Lower lobe of right lung (tissue), 2 donors: ENCODE measurements around the gene ZNF32. TPM values are rescaled to one million over a fixed set of nuclear protein-coding genes. Genes with fewer than 3 reads are reported as not detected.

Experiments
- ATAC-seq, 2 donors: fragments of 200-7000 bp; cut with Tn5 transposase; one replicate each; pipeline ENCODE4 v1.9.1; 2020 to 2022; ENCODE audit warnings: mild to moderate bottlenecking in 2 of 2, moderate library complexity in 2 of 2
- DNase-seq: peaks from one replicate; pipeline ENCODE4 v3.0.0-alpha.2; 2020
- H3K27ac ChIP-seq: fragments of 200-600 bp; one replicate; pipeline ENCODE4 v1.8.0; 2022
- H3K27me3 ChIP-seq: fragments of 200-600 bp; one replicate; pipeline ENCODE4 v1.8.0; 2022; ENCODE audit warnings: low read depth
- H3K36me3 ChIP-seq: fragments of 200-600 bp; one replicate; pipeline ENCODE4 v1.8.0; 2022; ENCODE audit warnings: mild to moderate bottlenecking
- H3K4me1 ChIP-seq: fragments of 200-600 bp; one replicate; pipeline ENCODE4 v1.8.0; 2022
- H3K4me3 ChIP-seq: fragments of 200-600 bp; one replicate; pipeline ENCODE4 v1.8.0; 2022; ENCODE audit warnings: mild to moderate bottlenecking
- H3K9me3 ChIP-seq: fragments of 200-600 bp; one replicate; pipeline ENCODE4 v1.8.0; 2022
- intact Hi-C: fragments of 100-400 bp; cut with DNase I; formaldehyde crosslinking; loops from one replicate; pipeline ENCODE4 v1.11.0; 2022
- total RNA-seq: library from RNA; stranded (reverse); fragmentation: NEBNext Ultra II Directional; extraction: Animal tissue kit (Norgen Biotek cat#: 25700); gene quantifications from one replicate; pipeline ENCODE4 v1.2.1, GENCODE V29; 2021
- TF ChIP-seq, protein P1 (sequence below): fragments of 200-600 bp; IDR thresholded peaks from one replicate; pipeline ENCODE4 v1.8.0; 2022; ENCODE audit warnings: antibody characterized with exemption, mild to moderate bottlenecking
- donor health status: DM: no; HTN: yes; CAD: no; lungs with severe emphysema.

The ZNF32 gene
- total RNA-seq, 1 donor from 2014 or later, result 33.2 TPM

DNA sequence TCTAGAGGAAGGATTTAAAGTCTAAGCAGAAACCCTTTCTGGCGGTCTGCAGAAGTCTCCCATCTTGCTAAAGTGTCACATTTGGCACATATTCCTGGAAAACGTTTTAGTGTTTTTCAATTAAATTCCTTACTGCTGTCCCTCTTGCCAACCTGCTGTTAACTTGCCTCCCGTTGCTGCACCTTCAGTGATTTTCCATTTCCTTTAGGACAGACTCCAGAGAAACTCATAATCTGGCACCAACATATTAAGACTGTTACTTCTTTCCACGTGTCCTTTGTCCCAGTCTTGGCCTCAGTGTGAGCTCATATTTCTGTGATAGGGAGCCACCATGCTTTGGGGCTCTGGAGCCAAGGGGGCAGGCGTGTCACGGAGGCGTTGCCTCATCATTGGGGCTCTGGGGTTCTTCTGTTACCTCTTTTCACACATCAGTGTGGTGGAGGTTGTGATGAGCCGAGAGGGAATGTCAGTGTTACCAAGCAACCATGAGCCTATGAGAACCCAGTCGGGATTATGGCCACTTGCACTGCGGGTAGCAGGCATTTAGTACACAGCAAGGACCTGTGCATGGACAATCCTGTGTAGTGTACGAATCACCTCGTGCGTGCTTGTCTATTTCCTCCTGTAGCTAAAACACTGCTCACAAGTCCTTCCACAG, 26.0 kb upstream of the ZNF32 start:
- TF ChIP-seq, protein P1, sequence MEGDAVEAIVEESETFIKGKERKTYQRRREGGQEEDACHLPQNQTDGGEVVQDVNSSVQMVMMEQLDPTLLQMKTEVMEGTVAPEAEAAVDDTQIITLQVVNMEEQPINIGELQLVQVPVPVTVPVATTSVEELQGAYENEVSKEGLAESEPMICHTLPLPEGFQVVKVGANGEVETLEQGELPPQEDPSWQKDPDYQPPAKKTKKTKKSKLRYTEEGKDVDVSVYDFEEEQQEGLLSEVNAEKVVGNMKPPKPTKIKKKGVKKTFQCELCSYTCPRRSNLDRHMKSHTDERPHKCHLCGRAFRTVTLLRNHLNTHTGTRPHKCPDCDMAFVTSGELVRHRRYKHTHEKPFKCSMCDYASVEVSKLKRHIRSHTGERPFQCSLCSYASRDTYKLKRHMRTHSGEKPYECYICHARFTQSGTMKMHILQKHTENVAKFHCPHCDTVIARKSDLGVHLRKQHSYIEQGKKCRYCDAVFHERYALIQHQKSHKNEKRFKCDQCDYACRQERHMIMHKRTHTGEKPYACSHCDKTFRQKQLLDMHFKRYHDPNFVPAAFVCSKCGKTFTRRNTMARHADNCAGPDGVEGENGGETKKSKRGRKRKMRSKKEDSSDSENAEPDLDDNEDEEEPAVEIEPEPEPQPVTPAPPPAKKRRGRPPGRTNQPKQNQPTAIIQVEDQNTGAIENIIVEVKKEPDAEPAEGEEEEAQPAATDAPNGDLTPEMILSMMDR, result no peak
- H3K36me3 ChIP-seq, result no peaks in the 10 kb centered on the region
- no peak for ATAC-seq
- DNase-seq, result no peak
- intact Hi-C loops, result loop anchor here (5.0 kb wide), 1 partner anchor 713 kb away; the partner anchor contains the start of gene CXCL12
- H3K27ac ChIP-seq, result no peak overlapping the region
- H3K4me3 ChIP-seq, result no peak overlapping the region
- peaks cover 8% of the 10 kb centered on the region for H3K27me3 ChIP-seq
- H3K4me1 ChIP-seq, result peaks cover 7% of the 10 kb centered on the region
- peaks cover 4% of the 10 kb centered on the region for H3K9me3 ChIP-seq

DNA sequence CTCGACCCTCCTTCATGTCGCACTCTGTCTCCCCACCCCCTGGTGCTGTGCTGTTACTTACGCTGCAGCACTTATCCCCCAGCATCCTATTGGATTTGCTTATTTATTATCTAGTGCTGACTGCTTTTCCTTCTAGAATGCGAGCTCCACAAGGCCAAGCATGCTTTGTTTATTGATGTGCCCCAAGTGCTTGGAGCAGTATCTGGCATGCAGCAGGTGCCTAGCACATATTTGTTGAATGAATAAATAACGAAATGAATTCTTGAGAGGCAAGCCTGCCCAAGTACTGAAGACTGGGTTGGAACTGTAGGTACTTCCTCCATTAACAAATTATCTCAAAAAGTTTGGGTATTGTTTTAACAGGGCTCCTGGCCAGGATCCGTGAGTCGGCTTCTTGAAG, 24.8 kb upstream of the ZNF32 start:
- H3K9me3 ChIP-seq, result peaks cover 4% of the 10 kb centered on the region
- no peaks in the 10 kb centered on the region for H3K4me1 ChIP-seq
- H3K27ac ChIP-seq, result no peak overlapping the region
- peaks cover 18% of the 10 kb centered on the region for H3K27me3 ChIP-seq
- H3K36me3 ChIP-seq, result no peaks in the 10 kb centered on the region
- TF ChIP-seq, protein P1, result no peak
- no peak overlapping the region for H3K4me3 ChIP-seq
- DNase-seq, result no peak
- ATAC-seq, result no peak
- intact Hi-C loops, result loop anchor here (5.0 kb wide), 1 partner anchor 714 kb away; the partner anchor contains the start of gene CXCL12

DNA sequence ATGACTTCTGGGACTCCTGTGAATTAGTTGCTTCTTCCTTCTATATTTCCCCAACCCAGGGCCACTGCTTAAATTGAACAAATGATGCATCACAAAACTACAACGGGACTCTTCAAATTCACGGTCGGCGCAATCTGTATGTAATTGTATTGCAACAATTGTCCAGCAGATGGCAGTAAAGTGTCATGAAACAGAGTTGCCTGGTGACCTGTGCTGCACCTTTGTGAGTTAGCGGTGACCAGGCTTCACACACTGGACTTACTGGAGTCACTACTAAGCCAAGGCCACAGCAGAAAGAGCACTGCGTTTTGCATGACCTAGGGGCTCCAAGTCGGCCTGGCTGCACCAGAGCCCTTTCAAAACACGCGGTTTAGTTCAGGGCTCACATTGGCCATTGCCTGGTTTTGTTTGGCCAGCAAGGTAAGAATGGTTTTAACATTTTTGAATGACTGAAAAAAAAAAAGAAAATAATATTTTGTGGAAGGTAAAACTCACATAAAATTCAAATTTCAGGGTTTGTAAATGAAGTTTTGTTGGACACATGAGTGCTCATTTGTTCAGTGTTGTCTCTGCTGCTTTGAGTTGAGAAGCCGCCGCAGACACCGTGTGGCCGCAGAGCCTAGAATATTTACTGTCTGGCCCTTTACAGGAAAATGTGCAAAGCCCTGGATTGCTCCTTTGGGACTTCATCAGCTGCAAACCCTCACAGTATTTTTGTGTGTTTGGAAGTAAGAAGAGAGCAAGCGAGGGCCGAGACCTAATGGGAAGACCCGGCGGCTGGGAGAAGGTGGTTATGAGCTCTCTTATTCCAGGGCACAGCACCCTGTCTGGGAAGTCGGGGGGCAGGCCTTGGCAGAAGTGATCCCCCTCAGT, 23.2 kb upstream of the ZNF32 start:
- peak; percentile 77 to 87 for ATAC-seq
- TF ChIP-seq, protein P1, result peak; percentile 83
- H3K9me3 ChIP-seq, result peaks cover 4% of the 10 kb centered on the region
- DNase-seq, result no peak
- H3K4me3 ChIP-seq, result no peak overlapping the region
- peaks cover 7% of the 10 kb centered on the region for H3K4me1 ChIP-seq
- H3K27me3 ChIP-seq, result peaks cover 33% of the 10 kb centered on the region
- no peaks in the 10 kb centered on the region for H3K36me3 ChIP-seq
- intact Hi-C loops, result loop anchor here (5.0 kb wide), 1 partner anchor 715 kb away; the partner anchor contains the start of gene CXCL12
- no peak overlapping the region for H3K27ac ChIP-seq

DNA sequence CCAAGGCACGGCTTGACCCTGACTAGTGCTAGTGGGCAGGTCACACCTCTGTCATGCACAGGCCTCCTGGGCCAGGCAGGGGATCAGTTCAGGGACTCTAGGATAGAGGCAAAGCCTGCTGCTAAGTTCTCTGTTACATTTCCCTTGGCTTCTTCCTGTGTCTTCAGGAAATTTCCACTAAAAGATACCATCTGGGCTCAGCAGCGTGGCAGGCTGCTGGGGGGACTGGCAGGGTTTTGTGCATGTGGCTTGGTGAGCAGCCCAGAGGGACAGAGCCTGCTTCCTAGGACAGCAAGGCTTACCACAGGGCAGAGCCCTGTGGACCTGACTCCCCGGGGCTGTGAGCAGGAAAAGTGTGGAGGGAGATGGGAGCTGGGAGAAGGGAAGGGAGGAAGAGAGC, 20.7 kb upstream of the ZNF32 start:
- Histone ChIP-seq H3K27me3 (peaks cover 41% of the 10 kb centered on the region), H3K27ac (no peak overlapping the region), H3K36me3 (no peaks in the 10 kb centered on the region), H3K4me3 (no peak overlapping the region), H3K4me1 (peaks cover 7% of the 10 kb centered on the region), H3K9me3 (no peaks in the 10 kb centered on the region)
- TF ChIP-seq, protein P1, result no peak
- intact Hi-C loops, result no loop called here
- no peak for DNase-seq
- ATAC-seq, result no peak

DNA sequence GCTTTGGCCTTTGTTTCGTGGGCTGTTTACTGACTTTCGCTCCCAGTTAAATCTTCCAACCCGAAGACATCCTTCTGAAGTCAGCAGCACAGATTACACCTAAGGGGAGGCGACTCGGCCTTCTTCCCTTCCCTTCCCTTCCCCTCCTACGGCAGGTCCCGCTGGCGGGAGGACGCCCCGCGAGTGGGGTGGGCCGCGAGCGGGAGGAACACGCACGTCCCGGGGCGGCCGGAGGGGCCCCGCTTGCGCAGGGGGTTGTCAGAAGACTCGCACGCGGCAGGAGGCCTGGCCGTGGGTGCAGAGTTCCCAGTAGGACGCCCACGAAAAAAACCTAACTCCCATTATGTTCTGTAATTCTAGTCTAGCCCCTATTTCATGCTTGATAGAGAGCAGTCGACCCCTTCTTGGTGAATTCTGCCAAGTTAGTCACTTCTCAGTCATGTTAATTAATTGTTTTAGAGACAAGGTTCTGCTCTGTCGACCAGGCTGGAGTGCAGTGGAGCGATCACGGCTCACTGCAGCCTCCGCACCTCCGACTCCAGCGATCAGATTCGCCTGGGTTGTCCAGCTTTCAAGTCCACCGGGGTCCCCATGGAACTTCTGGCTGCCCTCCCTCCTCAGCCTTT, 19.2 kb upstream of the ZNF32 start:
- DNase-seq, result no peak
- no peak overlapping the region for H3K27ac ChIP-seq
- H3K4me3 ChIP-seq, result no peak overlapping the region
- H3K4me1 ChIP-seq, result peaks cover 7% of the 10 kb centered on the region
- TF ChIP-seq, protein P1, result no peak
- peaks cover 41% of the 10 kb centered on the region for H3K27me3 ChIP-seq
- intact Hi-C loops, result no loop called here
- no peaks in the 10 kb centered on the region for H3K9me3 ChIP-seq
- H3K36me3 ChIP-seq, result no peaks in the 10 kb centered on the region
- ATAC-seq, result no peak
